Muscle of leg (tissue), 11 donors: ENCODE data around the gene MAPKAPK3. TPM values are rescaled to one million over a fixed set of nuclear protein-coding genes. Genes with fewer than 3 reads are reported as not detected.

Experiments
- DNase-seq: peaks from one replicate; pipeline ENCODE4 v3.0.0; 2013
- H3K27ac ChIP-seq: one replicate; pipeline ENCODE4 v1.5.1; 2013; ENCODE audit warnings: mild to moderate bottlenecking, low read length, control low read depth
- H3K27me3 ChIP-seq: one replicate; pipeline ENCODE4 v1.6.1; 2013; ENCODE audit warnings: low read length; ENCODE audit not compliant: control insufficient read depth, insufficient read depth
- H3K36me3 ChIP-seq: one replicate; pipeline ENCODE4 v1.6.1; 2013; ENCODE audit warnings: low read length; ENCODE audit not compliant: control insufficient read depth, insufficient read depth
- H3K4me1 ChIP-seq: one replicate; pipeline ENCODE4 v1.6.1; 2013; ENCODE audit warnings: low read length; ENCODE audit not compliant: control insufficient read depth, insufficient read depth
- H3K4me3 ChIP-seq: one replicate; pipeline ENCODE4 v1.5.1; 2013; ENCODE audit warnings: low read length, control low read depth
- H3K9me3 ChIP-seq: replicated peaks from 2 replicates; pipeline ENCODE4 v1.6.1; 2013; ENCODE audit warnings: low read depth, low read length; ENCODE audit not compliant: control insufficient read depth
- WGBS: methylation state at CpG from one replicate; pipeline ENCODE4 v1.1.5; 2013; ENCODE audit warnings: missing lambda C conversion rate; ENCODE audit not compliant: insufficient coverage; 5-methylcytosine and 5-hydroxymethylcytosine counted together
- polyA plus RNA-seq, 8 donors: library from polyadenylated mRNA; unstranded; fragments of 120-200 nt; gene quantifications; one replicate each; pipeline versions ENCODE4 v1.2.1 to v1.2.3, GENCODE V29; 2013; ENCODE audit warnings: inconsistent platforms in 1 of 8, low replicate concordance in 1 of 8; ENCODE audit not compliant: insufficient read length in 8 of 8, insufficient read depth in 1 of 8
- total RNA-seq: library from RNA; stranded (reverse); fragments of 120-200 nt; gene quantifications from one replicate; pipeline ENCODE4 v1.2.4, GENCODE V29; 2013

The MAPKAPK3 gene
- total and polyA plus RNA-seq, 9 donors: 14.2 to 32.6 (median 27.8) TPM

- 74% methylated on average over 3 of the region's 6 CpGs for WGBS
- no peaks in the 10 kb centered on the region for H3K27me3 ChIP-seq
Observed at GRCh38 chr3:50585919-50586762, 30.8 kb upstream of the MAPKAPK3 start.

DNA sequence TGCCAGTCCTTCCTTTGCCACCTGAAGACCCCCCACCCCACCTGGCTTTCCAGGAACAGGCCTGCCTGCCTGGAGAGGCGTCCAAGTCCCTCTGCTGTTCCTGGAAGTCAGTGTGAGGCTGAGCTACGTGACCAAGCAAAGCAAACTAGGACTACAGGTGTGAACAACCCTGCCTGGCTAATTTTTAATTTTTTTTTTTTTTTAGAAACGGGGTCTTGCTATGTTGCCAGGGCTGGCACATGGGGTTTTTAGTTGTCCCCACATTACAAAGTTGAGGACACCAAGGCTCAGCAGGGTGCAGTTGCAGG lies 30.2 kb upstream of the MAPKAPK3 start:
- Histone ChIP-seq H3K4me3 (no peak overlapping the region), H3K9me3 (no peaks in the 10 kb centered on the region), H3K27me3 (no peaks in the 10 kb centered on the region), H3K4me1 (peaks cover 16% of the 10 kb centered on the region), H3K27ac (no peak overlapping the region), H3K36me3 (peaks cover 25% of the 10 kb centered on the region)
- no peak for DNase-seq
- WGBS: 73% methylated on average over 2 of the region's 3 CpGs

More at GRCh38 chr3:50585919-50586762, 30.8 kb upstream of the MAPKAPK3 start:
- Histone ChIP-seq H3K9me3 (no peaks in the 10 kb centered on the region), H3K4me3 (no peak overlapping the region), H3K4me1 (peaks cover 13% of the 10 kb centered on the region), H3K27ac (no peak overlapping the region), H3K36me3 (peaks cover 30% of the 10 kb centered on the region)
- no peak for DNase-seq

GRCh38 chr3:50587373-50587772 lies 29.6 kb upstream of the MAPKAPK3 start:
- peaks cover 20% of the 10 kb centered on the region for H3K4me1 ChIP-seq
- H3K36me3 ChIP-seq: peaks cover 19% of the 10 kb centered on the region
- H3K4me3 ChIP-seq: no peak overlapping the region

DNA sequence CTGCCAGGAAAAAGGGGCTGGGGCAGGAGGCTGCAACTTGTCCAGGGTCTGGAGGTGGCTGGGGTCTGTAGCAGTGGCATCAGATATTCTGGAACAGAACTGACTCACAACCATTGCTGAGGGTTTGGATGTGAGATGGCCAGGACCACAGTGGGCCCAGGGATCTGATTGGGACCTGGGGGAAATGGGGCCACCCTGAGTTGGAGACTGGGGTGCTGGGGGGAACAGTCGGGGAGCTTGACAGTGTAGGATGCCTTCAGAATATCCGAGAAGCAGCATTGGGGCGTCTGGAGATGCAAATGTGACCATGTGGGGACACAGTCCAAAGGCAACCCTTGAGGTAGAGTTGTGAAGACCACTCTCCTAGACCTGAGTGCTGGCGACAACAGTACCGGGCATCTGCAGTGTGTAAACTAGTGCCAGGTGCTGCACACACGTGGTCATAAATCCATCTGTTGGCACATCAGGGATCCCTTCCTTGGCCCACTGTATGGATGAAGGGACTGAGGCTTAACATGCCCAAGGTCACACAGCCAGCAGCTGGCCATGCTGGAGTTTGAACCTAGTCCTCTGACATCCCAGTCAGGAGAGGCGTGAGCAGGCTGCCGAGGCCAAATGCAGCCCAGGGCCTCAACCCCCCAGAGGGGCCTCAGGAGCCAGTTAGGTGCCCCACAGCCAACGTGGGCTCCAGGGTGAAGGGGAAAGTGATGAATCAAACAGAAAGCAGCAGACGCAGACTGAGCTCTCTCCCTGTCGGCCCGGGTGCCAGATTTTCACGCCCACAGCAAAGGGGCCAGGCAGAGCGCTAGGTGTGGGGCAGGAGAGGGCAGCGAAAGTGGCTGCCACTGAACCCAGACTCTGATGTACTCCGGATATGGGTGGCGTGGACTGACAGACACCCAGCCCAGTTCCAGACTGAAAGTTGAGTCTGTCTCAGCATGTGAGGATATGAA lies 28.9 kb upstream of the MAPKAPK3 start:
- no peaks in the 10 kb centered on the region for H3K9me3 ChIP-seq
- WGBS: 50% methylated on average over 16 of the region's 17 CpGs
- peaks cover 11% of the 10 kb centered on the region for H3K36me3 ChIP-seq
- H3K4me3 ChIP-seq: no peak overlapping the region
- no peak overlapping the region for H3K27ac ChIP-seq
- H3K27me3 ChIP-seq: no peaks in the 10 kb centered on the region
- no peak for DNase-seq
- peaks cover 27% of the 10 kb centered on the region for H3K4me1 ChIP-seq

More at GRCh38 chr3:50587373-50587772, 29.6 kb upstream of the MAPKAPK3 start:
- DNase-seq: no peak
- H3K27me3 ChIP-seq: no peaks in the 10 kb centered on the region
- H3K9me3 ChIP-seq: no peaks in the 10 kb centered on the region
- no peak overlapping the region for H3K27ac ChIP-seq
- 86% methylated on average over 5 of the region's 6 CpGs for WGBS

DNA sequence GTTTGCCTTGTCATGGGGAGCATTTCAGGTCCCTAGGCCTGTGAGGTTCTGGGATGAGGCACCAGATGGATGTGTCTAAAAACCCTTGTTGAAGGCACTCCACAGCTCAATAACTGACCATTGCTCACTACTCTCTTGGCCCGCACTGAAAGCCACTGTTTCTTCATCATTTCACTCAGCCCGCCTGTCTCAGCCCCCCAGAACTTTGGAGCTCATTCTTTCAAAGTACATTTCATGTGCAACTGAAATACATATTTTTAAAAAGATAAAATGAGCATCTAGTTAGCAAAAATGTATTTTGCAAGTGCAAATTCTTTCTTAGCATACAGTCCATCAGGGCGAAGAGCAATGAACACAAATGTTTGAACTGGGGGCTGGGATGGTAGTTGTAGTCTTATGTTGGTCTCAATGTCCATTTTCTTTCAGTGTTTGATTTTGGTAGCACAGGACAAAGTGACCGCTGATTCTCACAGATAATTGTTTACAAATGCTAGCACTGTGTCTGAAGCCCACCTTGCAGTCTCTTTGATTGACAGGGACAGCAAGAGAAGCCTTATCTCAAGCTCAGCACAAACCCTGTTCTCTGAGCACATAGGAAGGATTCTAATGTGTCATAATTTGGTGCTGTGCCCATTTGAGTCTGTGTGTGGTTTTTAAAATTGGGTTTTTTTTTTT lies 28.1 kb upstream of the MAPKAPK3 start:
- WGBS: no CpG with 5 or more reads among the region's 4 CpGs
- no peaks in the 10 kb centered on the region for H3K9me3 ChIP-seq
- H3K27me3 ChIP-seq: no peaks in the 10 kb centered on the region
- no peak overlapping the region for H3K4me3 ChIP-seq
- no peak for DNase-seq
- H3K4me1 ChIP-seq: peaks cover 28% of the 10 kb centered on the region
- H3K36me3 ChIP-seq: peaks cover 9% of the 10 kb centered on the region
- H3K27ac ChIP-seq: no peak overlapping the region

GRCh38 chr3:50591196-50591741 lies 25.7 kb upstream of the MAPKAPK3 start:
- Histone ChIP-seq H3K4me1 (peaks cover 28% of the 10 kb centered on the region), H3K27ac (no peak overlapping the region), H3K4me3 (no peak overlapping the region), H3K36me3 (no peaks in the 10 kb centered on the region), H3K27me3 (no peaks in the 10 kb centered on the region), H3K9me3 (no peaks in the 10 kb centered on the region)
- no peak for DNase-seq
- 59% methylated on average over 6 of the region's 9 CpGs for WGBS

- H3K36me3 ChIP-seq: no peaks in the 10 kb centered on the region
- DNase-seq: no peak
- H3K4me1 ChIP-seq: peaks cover 28% of the 10 kb centered on the region
- H3K27me3 ChIP-seq: no peaks in the 10 kb centered on the region
- no CpG with 5 or more reads among the region's 5 CpGs for WGBS
- H3K4me3 ChIP-seq: no peak overlapping the region
- no peaks in the 10 kb centered on the region for H3K9me3 ChIP-seq
- H3K27ac ChIP-seq: no peak overlapping the region
Observed at GRCh38 chr3:50592568-50592967, 24.4 kb upstream of the MAPKAPK3 start.

- no peak overlapping the region for H3K4me3 ChIP-seq
- no peak for DNase-seq
- WGBS: 0% methylated on average over 1 of the region's 2 CpGs
- H3K27me3 ChIP-seq: no peaks in the 10 kb centered on the region
- H3K9me3 ChIP-seq: no peaks in the 10 kb centered on the region
- peaks cover 26% of the 10 kb centered on the region for H3K4me1 ChIP-seq
- no peaks in the 10 kb centered on the region for H3K36me3 ChIP-seq
- no peak overlapping the region for H3K27ac ChIP-seq
Observed at GRCh38 chr3:50594253-50594785, 22.6 kb upstream of the MAPKAPK3 start.

DNA sequence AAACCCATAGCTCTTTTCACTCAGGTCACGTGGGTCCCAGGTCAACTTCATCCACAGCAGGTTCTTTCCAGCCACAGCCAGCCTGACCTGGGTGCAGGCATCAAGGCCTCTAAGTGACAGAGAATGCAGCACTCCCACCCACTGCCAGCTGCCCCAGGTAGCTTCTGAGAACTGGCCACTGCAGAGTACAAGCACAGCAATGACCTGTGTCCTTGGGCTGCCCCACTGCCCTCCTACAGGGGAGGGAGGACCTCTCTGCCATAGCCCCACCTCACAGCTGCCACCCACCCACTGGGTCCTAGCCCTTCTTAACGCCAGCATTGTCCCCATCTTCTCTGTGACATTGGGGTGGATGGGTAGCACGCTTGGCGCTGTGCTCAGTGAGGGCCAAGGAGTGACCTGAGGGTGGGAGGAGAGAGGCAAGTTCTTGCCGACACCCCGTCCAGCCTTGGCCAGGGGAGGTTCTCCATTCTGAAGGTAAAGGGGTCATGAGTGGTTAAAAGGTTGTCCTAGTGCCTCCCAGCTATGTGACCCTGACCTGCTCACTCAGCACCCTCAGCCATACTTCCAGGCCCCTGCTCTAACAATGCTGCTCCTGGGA lies 17.7 kb upstream of the MAPKAPK3 start:
- peak overlapping the region; percentile 99 for H3K27ac ChIP-seq
- WGBS: 80% methylated on average over 2 of the region's 6 CpGs
- no peaks in the 10 kb centered on the region for H3K9me3 ChIP-seq
- no peaks in the 10 kb centered on the region for H3K27me3 ChIP-seq
- peaks cover 51% of the 10 kb centered on the region for H3K4me1 ChIP-seq
- no peak overlapping the region for H3K4me3 ChIP-seq
- DNase-seq: no peak
- H3K36me3 ChIP-seq: peaks cover 12% of the 10 kb centered on the region
